GM19463 (cell line): ENCODE results near the gene ZNF718.
"Not testable (repeated sequence)": the region's sequence is repeated elsewhere in the genome, so short reads cannot be mapped to it uniquely, and the experiment has no call there.

Experiments
- ATAC-seq: cut with Tn5 transposase; IDR thresholded peaks from one replicate; pipeline ENCODE4 v1.9.1; 2021; ENCODE audit warnings: mild to moderate bottlenecking, moderate library complexity; ENCODE audit not compliant: unreplicated experiment

The ZNF718 gene

DNA sequence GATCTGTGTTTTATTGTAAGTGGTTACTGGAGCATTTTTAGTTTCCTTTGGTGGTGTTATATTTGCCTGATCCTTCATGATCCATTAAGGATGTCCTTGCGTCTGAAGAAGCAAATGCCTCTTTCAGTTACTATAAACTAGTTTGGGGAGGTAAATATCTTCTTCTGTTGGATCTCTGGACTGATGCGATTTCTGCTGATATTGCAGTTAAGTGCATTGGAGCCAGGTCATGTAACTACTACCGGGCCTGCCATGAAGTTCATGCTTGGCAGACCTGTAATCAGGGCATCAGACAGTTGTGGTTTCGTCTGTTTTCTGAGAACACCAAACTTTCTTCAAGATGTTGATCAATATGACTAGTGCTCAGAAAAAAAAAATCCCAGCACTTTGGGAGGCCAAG is 22.9 kb downstream of the ZNF718 start:
- no peak for ATAC-seq

DNA sequence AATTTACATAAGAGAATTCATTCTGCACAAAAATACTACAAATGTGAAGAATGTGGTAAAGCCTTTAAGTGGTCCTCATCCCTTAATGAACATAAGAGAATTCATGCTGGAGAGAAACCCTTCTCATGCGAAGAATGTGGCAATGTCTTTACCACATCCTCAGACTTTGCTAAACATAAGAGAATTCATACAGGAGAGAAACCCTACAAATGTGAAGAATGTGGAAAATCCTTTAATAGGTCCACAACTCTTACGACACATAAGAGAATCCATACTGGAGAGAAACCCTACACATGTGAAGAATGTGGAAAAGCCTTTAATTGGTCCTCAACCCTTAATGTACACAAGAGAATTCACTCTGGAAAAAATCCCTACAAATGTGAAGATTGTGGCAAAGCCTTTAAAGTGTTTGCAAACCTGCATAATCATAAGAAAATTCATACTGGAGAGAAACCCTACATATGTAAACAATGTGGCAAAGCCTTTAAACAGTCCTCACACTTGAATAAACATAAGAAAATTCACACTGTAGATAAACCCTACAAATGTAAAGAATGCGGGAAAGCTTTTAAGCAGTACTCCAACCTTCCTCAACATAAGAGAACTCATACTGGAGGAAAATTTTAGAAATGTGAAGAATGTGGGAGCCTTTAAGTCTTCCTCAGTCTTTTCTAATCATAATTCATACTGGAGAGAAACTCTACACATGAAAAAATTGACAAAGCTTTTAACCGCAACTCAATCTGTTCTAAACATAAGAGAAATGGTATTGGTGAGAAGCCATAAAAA is 37.4 kb downstream of the ZNF718 start:
- no peak for ATAC-seq

DNA sequence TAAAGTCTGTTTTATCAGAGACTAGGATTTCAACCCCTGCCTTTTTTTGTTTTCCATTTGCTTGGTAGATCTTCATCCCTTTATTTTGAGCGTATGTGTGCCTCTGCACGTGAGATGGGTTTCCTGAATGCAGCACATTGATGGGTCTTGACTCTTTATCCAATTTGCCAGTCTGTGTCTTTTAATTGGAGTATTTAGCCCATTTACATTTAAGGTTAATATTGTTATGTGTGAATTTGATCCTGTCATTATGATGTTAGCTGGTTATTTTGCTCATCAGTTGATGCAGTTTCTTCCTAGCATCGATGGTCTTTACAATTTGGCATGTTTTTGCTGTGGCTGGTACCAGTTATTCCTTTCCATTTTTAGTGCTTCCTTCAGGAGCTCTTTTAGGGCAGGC is 45.3 kb downstream of the ZNF718 start:
- not testable (repeated sequence) for ATAC-seq

DNA sequence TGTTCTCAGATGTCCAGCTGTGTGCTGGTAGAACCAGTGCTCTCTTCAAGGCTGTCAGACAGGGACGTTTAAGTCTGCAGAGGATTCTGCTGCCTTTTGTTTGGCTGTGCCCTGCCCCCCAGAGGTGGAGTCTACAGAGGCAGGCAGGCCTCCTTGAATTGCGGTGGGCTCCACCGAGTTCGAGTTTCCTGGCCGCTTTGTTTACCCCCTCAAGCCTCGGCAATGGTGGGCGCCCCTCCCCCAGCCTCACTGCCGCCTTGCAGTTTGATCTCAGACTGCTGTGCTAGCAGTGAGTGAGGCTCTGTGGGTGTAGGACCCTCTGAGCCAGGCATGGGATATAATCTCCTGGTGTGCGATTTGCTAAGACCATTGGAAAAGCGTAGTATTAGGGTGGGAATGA is 47.0 kb downstream of the ZNF718 start:
- not testable (repeated sequence) for ATAC-seq

DNA sequence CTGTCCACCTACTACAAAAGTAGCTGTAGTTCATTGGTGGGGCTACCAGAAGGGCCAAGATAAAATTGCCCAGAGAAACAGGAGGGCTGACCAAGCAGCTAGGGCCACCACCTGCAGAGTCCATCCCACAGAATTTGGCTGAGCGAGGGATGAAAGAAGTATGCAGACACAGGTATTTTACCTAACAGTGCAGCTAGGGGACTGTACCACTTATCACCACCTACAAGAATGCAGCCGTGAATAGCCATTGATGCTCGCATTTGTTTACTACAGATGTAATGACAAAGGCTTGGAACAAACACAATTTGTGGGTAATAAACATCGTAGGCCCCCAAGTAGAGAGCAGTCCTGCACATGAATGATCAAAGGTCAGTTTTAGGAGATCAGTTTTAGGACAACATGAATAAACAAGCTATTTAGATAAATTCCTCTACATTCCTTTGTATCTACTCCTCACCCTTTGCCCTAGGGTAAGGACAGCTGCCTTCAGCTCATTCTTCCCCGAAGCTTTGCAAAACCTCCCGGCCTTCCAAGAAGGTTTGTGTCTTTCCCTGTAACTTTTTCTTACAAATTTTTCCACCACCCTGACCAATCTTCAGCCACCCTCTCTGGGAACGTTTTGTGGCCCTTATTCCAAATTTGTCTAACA is 49.5 kb downstream of the ZNF718 start:
- no peak for ATAC-seq

DNA sequence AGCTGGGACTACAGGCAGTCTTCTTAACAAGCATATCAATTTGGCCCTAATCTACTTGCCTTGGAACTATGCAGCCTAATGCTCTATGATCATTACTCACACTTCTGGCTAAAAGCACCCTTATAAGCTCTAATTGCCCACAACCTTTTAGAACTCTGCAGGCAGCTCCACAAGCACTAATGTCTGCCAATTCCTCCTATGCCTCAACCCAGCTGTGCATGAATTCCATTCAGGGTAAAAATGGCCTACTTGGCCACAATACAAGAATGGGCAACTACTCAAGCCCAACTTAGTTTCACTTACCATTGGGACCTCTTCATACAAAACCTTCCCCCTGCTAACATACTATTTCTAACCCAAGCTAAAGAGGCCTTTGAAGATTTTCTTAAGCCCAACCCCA is 51.7 kb downstream of the ZNF718 start:
- ATAC-seq = no peak

DNA sequence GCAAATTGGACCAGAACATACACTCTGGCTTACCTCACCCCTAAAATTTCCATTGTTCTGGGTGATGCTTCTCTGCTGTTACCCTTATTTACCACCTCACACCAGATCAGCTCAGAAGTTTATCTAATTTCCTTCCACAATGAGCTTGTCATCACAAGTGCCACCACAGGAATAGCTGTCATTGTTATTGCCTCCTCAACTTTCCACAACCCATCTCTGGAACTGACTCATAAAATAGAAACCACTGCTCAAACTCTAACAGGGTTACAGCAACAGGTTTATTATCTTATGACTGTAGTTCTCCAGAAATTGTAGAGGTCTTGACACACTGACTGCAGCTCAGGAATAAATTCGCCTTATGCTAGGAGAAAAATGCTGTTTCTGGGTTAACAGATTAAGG is 52.7 kb downstream of the ZNF718 start:
- ATAC-seq = no peak

DNA sequence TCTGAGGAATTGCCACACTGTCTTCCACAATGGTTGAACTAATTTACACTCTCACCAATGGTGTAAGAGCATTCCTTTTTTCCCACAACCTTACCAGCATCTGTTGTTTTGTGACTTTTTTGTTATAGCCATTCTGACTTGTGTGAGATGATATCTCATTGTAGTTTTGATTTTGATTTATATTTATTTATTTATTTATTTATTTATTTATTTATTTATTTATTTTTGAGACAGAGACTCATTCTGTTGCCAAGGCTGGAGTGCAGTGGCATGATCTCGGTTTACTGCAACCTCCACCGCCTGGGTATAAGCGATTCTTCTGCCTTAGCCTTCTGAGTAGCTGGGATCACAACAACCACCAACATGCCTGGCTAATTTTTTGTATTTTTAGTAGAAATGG is 57.9 kb downstream of the ZNF718 start:
- not testable (repeated sequence) for ATAC-seq

DNA sequence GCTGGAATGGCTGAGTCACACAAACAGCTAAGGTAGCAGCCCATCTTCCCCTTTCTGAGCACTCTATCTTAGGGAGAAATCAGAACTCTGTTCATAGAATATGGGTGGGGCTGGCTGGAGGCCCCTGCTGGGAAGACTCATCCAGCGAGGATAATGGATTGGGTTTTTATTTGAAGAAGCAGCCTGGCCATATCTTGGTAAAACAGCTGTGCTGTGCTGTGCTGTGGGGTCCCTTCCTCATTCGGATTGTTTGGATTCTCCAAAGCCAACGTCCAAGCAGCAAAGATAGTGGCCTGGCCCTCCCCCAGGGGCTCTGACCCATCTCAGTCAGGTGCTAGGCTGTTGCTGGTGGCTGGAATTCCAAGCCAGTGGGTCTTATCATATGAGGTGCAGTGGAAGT is 63.8 kb downstream of the ZNF718 start:
- no peak for ATAC-seq

DNA sequence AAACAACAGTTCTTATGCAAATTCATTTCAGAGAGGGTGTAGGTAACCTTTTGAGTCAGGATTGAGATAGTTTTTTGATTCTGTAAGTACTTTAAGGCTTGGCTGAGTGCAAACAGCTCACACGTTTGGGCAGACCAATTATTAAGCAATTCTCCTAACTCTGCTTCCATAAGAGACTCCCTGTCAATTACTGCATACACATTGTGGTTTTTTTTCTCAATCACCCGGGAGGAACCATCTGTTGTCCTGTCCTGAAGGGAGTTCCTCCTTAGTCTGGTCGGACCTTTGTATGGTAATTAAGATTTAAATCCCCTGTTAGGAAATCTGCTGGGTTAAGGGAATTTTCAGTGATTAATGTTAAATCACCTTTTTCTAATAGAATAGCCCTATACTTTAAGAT is 70.9 kb downstream of the ZNF718 start:
- not testable (repeated sequence) for ATAC-seq

DNA sequence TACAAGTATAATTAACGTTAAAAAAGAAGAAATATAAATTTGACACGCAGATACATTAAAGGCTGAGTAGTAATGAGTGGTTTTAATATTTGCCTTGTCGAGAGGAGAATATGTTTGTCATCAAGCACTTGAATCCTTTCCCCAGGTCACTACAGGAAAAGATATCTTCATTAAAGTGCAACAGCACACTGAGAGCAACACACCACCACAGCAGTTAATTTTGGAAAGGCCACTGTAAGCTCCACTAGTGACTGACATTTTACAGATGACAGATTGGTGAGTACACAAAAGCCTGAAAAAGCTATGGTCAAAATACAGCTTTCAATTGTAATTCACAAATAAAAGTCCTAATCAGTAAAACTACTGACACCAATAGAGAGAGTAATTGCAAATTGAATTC is 76.6 kb downstream of the ZNF718 start:
- ATAC-seq = no peak

DNA sequence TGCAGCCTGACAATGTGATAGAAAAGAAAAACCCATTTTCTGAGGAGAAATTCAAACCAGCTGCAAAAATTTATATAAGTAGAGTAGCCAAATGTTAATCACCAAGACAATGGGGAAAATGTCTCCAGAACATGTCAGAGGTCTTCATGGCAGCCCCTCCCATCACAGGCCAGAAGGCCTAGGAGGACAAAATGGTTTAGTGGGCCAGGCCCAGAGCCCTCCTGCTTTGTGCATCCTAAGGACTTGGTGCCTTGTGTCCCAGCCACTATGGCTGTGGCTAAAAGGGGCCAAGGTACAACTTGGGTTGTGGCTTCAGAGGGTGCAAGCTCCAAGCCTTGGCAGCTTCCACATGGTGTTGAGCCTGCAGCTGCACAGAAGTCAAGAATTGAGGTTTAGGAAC is 78.5 kb downstream of the ZNF718 start:
- not testable (repeated sequence) for ATAC-seq

DNA sequence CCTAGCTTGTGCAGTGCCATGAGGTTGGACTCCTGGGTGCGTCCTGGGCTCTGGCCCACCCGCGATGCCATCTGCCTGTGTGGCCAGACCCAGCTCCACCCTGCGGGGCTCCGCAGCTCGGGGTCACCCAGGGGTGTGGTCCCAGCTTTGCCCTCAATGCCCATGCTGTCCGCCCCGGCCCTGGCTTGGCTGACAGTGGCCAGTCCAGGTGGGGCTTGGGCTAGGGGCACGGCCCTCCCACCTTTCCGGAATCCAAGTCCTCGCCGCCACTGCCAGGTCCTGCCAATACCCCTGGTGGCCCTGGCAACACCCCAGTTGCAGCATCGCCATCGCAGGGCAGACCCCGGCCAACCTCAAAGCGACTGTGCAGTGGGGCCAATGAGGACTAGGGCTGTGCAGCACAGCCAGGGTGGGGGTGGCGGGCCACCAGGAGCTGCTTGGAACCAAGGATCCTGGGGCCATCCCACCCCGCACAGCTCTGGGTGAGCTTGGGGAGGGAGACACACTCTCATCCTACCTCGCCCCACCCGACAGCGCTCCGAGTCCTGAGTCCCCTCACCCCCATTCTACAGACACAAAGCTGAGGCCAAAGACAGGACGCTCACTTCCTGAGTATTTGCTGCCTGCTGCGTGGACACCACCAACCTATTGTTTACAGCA is 80.9 kb downstream of the ZNF718 start:
- ATAC-seq = no peak

DNA sequence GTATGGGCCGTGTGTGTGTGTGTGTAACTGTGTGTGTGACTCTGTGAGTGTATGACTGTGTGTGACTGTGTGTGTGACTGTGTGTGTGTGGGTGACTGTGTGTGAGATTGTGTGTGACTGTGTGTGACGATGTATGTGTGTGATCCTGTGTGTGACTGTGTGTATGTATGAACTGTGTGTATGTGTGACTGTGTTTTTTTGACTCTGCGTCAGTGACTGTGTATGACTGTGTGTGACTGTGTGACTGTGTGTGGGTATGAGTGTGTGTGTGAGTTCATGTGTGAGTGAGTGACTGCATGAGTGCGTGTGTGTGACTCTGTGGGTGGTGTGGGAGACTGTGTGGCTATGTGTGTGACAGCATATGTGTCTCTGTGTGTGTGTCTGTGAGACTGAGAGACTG is 81.8 kb downstream of the ZNF718 start:
- no peak for ATAC-seq

DNA sequence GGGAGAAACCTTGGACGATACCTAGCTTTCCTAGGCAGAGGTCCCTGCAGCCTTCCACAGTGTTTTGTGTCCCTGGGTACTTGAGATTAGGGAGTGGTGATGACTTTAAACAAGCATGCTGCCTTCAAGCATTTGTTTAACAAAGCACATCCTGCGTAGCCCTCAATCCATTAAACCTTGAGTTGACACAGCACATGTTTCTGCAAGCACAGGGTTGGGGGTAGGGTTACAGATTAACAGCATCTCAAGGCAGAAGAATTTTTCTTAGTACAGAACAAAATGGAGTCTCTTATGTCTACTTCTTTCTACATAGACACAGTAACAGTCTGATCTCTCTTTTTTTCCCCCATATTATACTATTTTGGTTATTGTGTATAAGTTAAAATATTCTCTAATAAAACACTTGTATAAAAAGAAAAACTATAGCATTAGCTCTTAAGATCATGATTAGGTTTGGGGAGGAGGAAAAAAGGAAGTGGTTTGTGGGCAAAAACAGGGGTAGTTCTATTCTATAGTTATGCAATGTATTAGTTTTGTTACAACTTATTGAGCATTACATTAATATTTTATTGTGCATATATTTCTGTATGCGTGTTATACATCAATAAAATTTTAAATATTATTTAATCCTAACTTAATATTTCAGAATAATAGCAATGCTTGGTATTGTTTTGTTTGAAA is 84.3 kb downstream of the ZNF718 start:
- ATAC-seq = not testable (repeated sequence)

DNA sequence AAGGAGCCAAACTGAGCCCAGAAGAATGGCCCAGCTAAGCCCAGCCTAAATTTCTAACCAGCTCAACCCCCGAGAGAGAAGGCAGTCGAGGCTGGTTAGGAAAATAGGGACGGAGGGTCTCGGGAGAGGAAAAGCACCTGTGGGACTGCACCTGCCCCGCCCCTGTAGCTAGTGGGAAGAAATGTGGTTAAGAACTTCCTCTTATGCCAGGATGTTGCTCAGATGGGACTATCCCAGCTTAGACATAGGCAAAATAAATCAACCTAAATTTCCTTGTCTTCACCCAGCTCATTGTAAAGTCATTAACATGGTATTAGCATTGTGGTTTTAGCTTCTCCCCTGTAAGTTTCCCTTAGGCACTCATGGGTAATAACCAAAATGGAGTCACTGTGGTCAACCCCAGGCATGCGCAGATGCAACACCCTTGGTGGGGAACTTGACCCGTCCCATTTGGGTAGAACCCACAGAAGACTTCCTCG is 86.8 kb downstream of the ZNF718 start:
- no peak for ATAC-seq

DNA sequence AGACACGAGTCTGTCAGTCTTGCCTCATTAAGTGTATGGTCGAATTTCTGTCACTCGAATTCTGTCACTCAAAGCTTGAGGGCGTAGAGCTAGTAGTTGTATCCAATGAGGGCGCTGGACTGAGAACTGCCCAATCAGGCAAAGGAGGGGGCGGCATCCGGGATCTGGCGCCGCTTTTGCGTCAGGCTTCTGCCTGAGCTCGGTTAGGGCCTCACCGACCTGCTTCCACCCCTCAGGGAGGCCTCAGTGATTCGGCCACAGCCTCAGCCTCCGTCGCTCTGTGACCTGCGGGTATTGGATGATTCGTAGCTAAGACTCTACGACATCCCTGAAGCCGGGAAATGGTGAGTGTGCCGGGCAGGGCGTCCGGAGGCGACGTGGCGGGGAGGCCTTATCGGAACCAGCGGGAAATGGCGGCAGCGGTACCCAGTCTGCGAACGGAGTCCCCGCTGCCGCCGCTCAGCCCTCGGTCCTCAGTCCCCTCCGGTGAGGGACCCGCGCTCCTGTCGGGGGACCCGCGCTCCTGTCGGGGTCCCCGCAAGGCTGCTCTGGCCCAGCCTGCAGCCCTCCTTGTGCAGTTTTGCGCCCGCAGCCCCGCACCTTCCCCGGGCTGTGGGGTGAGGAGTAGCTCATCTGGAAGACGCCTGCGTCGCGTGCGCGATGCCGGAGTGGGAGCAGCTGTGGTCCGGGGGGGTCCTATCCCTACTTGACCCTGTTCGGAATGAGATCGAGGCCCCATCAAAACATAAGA is 88.3 kb downstream of the ZNF718 start:
- ATAC-seq = no peak

DNA sequence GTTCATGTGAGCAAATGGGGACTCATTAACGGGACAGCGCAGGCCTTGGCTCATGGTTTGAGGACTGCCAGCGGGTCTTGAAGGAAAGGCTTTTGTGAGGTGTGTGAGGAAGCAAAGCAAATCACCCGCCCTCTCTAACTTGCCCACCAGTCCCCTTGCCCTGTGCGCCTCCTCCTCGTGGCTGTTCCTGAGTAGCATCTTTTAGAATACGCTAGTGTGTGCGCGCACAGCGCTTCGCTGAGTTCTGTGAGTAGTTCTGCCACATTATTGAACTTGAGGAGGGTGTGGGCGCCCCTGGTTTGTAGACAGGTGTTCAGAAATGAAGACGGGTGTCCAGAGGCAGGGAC is 88.9 kb downstream of the ZNF718 start:
- not testable (repeated sequence) for ATAC-seq
